Stimulated activated CD4-positive, alpha-beta T cell treated with anti-CD3 and anti-CD28 coated beads, Interleukin-4, amount 100 ng/mL, for 1 hour (primary cell): ENCODE results near the gene PRDM11.
"Not testable (repeated sequence)": the region's sequence is repeated elsewhere in the genome, so short reads cannot be mapped to it uniquely, and the experiment has no call there.

Experiments used
- DNase-seq: peaks from one replicate; pipeline ENCODE4 v3.0.0-alpha.2; 2020

PRDM11 gene

DNA sequence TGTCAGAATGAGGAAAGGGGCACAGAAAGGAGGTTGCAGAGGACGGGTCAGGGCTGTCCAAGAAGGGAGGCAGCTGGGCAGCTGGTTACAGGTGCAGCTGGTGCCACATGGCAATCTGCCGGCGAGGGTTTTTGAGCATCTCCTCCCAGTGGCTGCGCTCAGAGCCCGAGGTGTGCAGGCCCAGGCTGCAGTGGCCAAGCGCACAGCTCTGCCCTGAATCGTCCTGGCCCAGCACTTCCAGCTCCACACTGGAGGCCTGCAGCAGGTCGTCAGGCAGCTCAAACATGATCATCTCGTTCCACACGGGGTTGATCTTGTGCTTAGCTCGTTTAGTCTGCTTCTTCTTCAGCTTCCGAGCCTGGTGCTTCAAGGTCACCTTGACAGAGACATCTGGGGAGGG, 97.5 kb downstream of the PRDM11 start:
- no peak for DNase-seq

DNA sequence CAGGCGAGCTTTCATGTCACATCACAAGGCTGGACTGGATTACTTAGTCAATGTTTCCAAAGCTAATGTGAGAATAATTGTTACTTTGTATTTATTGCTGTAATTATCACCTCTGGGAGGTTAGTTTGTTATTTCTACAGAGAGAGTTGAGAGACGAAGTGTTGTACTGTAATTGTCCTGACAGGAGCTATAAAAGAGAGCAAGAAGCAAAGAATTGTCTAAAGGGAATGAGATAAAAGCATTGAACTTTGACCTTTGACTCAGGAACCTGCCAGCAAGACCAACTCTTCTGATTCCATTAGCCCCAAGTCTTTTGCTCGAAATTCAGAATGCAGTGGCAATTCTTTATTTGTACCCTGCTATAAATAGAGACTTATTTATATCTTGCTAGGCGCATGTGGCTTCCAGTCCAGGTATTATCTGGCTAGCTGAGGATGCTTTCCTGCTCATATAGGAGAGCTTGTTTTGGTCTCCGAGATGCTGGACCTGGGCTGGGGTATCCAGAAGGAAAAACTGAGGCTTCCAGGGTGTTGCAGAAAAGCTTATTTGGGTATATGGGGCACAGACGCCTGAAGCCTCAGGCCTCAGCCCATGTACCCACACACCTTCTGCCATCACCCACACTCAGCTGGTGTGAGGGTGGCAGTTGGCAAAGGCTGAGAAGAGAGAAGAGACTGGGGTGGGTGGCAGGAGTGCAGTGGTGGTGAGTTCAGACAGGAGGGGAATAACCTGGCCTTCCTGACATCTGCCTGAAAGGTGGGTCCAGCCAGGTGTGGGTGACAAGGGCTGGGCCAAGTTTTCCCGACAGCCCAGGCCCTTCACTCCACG, 99.0 kb downstream of the PRDM11 start:
- no peak for DNase-seq

DNA sequence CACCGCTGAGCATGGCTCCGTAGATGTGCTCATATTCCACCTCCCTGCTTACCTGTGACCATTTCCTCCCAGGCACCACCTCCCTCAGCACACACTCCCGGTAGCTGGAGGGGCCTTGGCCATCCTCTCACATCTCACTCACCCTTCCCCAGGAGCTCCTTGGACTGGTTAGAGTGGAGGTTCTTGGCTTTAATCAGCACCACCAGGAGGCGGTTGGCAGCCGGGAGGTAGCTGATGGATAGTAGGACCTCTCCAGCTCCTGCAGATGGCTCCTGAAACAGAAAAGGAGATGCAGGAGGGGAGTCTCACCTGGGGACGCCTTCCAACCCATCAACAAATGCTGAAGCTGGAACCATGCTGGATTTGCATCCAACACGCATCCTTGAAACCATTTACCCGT, 99.8 kb downstream of the PRDM11 start:
- DNase-seq: no peak

DNA sequence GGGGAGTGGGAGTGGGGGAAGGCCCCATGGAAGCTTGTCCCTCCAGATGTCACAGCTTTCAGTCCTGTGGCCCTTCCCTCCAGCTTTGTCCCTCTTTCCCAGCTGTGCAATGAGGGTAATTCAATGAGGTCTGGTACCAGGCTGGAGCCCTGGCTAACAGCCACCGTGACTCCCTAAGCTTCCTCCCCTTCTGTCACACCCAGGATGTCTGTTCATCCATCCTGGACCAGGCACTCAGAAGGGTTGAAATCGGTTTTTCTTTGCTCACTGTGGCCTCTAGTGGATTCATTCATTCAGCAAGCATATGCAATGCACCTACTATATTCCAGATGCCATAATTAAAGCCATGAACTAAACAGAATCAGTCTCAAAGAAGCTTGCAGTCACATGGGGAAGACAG, 101.0 kb downstream of the PRDM11 start:
- DNase-seq: no peak

DNA sequence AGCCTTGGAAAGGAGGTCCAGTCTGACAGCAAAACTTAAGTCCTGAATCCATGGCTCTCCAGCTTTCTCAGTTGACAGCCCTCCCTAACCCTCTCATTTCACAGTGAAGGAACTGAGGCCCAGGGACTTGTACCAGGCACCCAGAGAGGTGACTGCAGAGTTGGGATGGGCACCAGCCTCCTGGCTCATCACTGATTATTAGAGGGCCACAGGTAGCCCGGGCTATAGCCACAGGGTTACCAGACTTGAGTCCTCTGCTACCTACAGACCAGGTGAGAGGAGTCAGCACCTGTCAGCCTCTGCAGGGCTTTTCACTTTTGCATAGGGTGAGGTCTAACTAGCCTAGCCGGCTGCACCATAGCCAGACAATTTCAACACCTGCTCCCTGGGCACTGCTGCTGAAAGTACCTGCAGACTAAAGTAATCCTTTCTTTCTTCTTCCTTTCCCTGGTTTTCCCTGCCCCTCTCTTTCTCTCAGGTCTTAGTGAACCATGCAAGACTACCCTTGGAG, 102.1 kb downstream of the PRDM11 start:
- no peak for DNase-seq

DNA sequence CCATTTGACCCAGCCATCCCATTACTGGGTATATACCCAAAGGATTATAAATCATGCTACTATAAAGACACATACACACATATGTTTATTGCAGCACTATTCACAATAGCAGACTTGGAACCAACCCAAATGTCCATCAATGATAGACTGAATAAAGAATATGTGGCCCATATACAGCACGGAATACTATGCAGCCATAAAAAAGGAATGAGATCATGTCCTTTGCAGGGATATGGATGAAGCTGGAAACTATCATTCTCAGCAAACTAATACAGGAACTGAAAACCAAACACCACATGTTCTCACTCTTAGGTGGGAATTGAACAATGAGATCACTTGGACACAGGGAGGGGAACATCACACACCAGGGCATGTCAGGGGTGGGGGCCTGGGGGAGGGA, 102.9 kb downstream of the PRDM11 start:
- DNase-seq: not testable (repeated sequence)

DNA sequence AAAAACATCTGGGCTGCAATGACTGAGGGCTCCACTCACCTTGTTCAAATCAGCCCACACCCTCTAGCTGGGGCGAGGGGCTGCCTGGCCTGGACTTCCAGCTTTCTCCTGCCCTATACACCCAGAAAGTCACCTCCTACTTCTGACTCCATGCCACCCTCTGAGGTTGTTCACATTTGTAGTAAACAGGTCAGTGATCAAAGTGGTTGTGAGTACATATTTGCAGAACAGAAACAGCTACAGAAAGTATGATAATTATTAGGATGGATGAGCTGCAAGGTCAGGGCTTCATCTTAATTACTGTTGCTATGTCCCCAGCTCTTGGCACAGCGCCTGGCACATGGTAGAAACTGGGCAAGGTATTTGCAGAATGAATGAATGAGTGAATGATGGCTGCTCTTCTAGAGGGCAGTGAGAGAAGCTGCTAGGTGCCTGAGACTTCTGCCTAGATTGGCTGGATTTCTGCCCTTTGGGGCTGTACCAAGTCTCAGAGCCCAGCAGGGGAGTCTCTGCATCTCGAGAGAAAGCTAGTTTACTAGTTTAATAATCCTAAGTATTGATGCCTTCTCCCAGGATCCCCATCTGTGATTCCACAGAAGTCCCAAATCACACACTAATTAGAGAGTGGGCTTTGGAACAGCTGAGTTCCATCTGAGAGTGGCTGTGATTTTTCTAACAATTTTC, 103.7 kb downstream of the PRDM11 start:
- no peak for DNase-seq

DNA sequence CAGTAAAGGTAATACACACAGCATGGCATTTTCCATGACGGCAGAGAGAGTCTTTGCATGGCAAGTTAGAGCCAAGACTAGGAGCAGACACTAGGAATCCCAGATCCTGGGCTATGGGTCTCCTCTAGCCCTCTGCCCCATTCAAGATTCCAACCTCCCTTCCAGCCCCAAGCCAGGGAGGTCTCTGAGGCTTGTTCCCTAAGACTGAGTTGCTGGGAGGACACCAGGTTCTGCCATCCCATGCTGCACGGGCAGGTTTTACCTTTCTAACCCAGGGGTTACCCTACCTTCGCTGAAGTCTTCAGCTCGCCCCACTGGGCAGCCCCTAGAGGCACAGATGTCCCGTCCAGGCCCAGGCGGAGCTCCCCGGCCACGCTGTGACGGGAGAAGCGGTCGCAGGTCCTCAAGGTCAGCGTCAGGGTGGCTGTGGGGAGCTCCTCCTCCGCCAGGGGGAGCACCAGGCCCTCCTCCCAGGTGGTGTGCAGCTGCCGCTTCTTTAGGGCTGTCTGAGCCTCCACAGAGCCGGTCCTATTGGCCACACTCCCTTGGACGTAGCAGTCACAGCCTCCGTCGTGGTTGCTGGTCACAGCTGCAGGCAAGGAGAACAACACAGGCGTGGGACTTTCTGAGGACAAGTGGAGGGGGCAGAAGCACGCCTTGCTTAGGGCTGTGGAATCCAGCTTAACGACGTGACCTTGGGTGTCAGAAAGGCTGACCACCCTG, 105.9 kb downstream of the PRDM11 start:
- DNase-seq: peak; percentile 28

DNA sequence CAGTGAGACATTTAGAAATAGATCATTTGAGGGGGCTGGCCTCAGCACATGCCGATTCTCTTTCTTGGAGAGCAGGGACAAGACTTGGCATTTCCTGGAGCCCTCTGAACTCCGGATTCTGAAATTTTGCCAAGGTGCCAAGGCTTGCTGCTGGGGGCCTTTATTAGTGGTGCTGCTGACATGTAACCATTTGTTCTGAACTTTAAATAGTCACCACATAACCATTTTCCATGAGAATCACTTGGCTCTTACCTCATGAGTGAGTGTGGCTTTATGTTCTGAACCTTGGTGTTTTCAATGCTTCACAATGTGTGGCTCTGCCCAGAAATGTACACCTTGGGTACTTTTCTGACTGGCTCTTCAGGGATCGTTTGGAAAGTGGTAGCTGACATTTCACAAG, 106.4 kb downstream of the PRDM11 start:
- DNase-seq: no peak

DNA sequence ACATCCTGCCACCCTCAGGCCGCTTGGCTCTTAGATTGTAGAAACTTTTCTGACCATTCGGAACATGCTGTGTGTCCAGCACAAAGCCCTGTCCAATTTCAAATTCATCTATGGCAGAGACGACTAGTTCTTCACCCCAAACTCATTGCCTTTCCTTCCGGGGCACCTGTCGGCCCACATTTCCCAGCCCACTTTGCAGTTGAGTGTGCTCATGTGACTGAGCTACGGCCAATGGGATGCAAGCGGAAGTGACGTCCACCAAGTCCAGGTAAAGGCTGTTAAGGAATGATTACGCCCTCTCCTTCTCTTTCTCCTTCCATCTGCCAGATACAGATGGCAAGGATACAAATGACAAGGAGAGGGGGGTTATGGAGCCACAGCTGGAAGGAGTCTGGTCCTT, 107.2 kb downstream of the PRDM11 start:
- DNase-seq: no peak

DNA sequence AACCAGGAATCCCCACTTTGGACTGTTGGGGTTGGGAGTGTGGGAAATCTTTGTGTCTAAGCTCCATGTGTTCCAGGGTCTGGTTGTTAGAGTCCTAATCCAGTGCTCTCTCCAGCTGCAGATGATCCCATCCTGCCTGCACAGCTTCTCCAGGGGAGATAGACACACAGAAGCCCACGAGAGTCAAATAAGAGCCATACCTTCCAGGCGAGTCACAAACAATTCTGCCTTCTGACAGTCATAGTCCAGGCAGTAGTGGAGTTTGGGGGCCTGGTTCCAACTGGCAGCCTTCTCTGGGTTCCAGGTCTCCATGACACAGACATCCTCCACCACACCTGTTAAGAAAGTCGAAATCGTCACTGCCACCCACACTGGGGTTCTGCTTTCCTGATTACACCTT, 107.6 kb downstream of the PRDM11 start:
- DNase-seq: no peak

DNA sequence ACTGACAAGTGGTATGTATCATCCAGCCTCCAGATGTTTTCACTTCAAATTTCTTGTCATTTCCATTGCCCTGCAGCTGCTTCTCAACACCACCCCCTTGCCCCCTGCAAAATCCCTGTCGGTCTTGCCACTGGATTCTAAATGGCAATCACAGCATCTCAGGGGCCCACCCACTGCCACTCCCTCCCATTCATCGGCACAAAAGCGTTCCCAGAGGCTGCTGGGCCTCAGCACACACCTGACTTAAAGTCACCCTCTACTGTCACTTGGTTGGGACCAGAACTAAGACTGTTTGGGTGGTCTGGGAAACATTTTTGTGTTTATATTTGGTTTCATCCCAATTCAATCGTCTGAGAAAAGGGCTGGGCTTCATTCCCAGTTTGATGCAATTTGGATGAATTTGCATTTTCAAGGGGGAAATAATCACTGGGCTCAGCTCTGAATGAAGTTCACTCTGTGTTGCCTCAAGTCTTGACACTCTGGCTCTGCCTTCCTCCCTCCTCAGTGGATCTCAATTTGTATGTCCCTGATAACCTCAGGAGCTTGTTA, 112.6 kb downstream of the PRDM11 start:
- no peak for DNase-seq

DNA sequence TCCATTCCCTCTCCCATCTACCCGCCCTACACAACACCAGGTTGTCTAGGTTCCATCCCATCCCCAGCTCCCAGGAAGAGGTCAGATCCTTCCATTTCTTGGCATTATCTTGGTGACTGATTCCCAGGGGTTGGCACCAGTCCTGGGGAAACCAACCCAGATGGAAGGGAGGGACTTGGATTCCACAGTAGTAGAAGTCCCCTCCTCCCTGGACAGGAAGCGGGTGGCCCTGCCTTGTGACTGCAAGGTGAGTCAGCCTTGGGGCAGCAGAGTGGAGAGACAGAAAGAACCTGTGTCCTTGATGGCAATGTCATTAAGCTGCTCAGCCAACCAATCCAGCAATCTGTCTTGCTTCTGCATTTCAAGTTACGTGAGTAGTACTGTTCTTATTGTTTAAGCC, 113.2 kb downstream of the PRDM11 start:
- no peak for DNase-seq

DNA sequence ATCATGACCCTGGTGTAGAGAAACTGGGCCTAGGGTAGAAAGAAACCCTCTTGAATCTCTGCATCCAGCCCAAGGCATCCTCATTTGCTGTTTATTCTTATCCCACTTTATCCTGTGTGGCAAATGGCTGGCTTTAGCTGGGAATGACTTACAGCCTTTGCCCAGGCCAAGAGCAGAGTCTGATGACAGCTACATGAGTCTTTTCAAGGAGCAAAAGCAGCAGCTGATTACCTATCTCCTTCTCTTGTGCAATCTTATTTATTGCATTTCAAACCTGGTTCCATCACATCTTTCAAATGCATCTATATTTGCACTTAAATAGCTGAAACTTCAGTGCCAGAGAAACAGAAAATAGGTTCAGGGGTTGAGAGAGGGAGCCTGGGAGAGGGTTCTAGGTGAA, 113.6 kb downstream of the PRDM11 start:
- no peak for DNase-seq

DNA sequence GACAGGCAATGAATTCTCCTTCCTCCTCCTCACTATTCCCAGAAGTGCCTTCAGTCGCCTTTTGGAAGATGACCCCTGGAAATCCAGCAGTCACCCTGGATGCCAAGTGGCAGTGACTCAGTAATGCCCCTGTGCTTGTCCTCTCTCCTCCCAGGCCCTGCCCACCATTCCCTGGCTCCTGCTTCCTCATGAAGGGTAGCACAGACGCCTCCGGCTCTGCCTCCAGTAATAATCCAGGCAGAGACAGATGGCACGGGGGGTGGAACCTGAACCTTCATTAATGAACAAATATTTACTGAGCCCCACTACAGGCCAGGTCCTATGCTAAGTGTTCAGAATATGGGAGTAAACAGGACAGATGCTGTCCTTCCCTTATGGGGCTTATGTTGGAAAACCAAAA, 116.5 kb downstream of the PRDM11 start:
- no peak for DNase-seq

DNA sequence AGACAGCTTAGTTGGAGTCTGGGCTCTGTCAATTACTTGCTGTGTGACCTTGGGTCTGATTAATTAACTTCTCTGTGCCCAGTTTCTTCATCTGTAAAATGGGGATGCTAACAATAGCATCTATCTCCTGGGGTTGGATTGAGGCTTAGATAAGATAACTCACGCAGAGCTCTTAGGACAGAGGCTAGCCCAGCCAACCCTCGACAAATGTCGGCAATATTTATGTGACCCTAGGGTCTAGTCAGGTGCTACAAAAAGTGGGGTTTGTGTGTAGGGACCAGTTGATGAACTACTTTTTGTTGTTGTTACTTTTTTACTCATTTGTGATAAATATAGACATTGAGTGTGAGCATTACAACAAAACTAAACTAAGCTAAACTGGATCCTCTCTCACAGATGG, 117.3 kb downstream of the PRDM11 start:
- no peak for DNase-seq

DNA sequence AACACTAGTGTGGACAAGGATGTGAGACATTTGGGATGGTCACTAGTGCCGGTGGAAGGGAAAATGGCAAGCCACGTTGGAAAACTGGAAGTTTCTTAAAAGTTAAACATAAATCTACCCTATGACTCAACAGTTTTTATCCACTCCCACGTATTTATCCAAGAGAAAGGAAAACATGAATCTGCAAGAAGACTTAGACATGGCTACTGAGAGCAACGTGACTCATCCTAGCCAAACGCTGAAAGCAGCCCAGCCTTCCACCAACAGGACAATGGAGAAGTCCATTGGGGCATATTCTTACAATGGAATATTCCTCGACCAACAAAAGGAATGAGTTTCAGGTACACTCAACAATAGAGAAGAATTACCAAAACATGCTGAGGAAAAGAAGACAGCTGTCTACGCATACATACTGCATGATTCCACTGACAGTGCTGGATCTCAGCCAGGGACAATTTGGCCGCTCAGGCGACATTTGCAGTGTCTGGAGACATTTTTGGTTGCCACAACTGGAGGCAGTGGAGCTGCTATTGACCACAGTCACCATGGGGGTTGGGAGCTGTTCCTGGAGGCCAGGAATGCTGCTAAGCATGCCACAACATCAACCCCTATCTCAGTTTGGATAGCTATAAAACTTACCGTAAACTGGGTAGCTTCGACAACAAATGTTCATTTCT, 118.5 kb downstream of the PRDM11 start:
- DNase-seq: no peak

DNA sequence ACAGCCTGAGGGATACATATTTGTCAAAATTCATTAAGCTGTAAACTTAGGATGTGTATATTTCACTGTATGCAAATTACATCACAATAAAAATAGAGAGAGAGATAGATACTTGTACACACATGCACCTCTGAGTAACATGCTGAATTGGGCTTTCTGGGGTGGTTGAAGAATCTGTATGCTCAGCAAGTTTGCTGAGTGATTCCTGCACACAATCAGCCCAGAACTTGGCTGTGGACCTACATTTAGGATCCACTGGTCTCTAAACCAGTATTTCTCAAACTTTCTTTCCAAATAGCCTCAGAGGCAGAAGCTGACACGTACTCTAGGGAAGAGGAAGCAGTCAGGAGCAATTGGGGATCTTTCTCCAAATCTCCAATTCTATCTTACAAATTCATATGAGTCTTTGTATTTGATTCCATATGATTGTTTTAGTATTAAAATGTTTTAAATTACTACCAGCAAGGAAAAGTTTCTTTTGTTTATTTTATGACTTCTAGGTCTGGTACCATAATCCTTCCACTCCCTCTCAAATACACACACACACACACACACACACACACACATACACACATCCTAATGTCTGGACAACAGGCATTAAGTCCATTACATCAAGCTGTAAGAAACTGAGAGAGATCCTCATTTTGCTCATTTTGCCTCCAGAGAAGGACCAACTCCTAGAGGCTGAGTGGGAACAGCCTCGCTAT, 119.7 kb downstream of the PRDM11 start:
- no peak for DNase-seq

DNA sequence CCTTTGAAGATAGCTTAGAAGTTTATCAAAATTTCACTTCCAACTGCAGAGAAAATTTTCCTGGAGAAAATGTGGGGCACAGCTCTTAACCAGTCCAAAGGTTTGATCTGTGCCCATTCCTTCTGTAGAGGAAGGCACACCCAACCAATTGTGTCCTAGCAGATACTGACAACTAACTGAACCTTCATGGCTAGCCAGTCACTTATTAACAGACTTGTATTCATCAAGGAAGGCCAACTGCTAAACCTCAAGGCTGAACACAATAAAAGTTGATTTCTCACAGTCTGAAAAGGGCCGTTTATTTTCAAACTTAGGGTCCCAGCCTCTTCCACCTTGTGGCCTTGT, 120.2 kb downstream of the PRDM11 start:
- no peak for DNase-seq

DNA sequence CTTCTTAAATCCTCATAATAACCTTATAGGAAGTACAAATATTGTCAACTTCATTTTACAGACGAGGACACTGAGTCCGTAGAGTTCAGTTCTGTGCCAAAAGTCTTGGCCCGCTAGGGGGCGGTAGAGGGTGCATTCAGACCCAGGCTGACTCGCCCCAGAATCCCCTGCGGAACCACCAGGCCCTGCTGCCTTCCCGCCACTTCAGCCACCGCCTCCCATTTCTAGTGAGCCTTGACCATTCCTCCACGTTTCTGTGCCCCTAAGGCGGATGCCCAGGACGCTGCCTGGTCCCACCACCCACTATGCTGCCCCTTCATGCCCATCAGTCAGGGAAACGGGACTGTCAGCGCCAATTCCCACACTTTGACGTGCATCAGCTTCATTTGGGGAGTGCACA, 120.6 kb downstream of the PRDM11 start:
- DNase-seq: peak; percentile 15

DNA sequence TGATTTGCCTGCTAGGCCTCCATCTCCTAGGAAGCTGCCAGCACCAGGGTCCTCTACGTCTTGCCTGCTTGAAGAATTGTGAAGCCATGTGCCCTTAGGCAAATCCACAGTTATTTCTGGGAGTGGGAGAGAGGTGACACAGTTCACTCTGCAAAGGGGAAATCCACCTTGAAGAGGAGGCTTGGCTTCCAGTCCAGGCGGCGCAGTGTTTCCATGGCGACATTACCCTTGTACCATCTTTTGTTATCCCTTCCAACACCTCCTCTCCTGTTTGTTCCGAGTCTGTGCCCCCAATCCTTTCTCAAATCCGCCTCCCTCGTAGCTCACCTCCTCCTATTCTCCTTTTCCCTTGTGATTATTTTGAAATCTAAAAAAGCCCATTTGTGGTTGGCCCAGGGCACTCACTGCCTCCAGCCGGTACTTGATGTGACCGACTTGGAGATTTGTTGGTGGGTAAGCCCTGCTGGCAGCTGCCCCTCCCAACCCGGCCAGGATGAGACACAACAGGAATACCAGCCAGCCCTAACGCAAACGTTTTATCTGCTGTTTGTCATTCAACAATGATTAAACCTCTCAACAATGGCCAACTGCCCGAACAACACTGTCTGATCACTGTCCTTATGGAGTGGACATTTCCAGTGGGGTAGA, 121.3 kb downstream of the PRDM11 start:
- no peak for DNase-seq

DNA sequence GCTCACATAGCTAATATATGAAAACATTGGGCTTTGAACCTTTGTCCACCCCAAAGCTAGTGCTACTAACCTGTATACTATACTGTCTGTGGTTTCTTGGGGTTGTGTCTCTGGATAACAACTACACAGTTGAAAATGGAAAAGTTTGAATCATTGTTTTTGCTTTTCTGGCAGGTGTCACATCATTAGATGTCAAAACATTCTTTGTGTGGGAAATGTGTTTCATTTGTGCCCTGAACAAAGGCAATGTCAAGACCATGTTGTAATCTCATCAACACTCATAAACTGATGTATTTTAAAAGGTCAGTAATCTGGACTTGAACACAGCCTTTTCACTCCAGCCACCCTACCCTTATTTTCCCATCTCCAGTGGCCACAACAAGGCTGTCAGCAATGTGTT, 123.2 kb downstream of the PRDM11 start:
- no peak for DNase-seq
